OCI-LY7 (cell line): ENCODE results near the gene RSPH1. TPM values are rescaled to one million over a fixed set of nuclear protein-coding genes. Genes with fewer than 3 reads are reported as not detected.

Source experiments
- BruUV-seq: library from RNA; stranded (reverse); fragments of 400-500 nt; replicated peaks from 2 replicates; lab custom pipeline; 2021; lab: Mats Ljungman, UMichigan
- CTCF ChIA-PET: fragments of 300-600 bp; sonication (Branson Sonifier 250); formaldehyde crosslinking; loops from one replicate; lab custom pipeline; 2022; ENCODE audit warnings: antibody characterized with exemption; ENCODE audit not compliant: unreplicated experiment; lab: Charles Lee
- POLR2A ChIA-PET: fragments of 300-600 bp; sonication (Branson Sonifier 250); formaldehyde crosslinking; loops from one replicate; lab custom pipeline; 2022; ENCODE audit warnings: antibody characterized with exemption; lab: Charles Lee
- DNase-seq: peaks from one replicate; pipeline ENCODE4 v3.0.0-alpha.2; 2015; ENCODE audit warnings: low spot score
- H2AFZ ChIP-seq: fragments of 200-600 bp; sonication (generic), shearing (Covaris generic); 2 replicates; pipeline ENCODE4 v1.6.1; 2014; ENCODE audit warnings: mild to moderate bottlenecking, antibody characterized with exemption, low read length, moderate library complexity
- H3K27ac ChIP-seq: fragments of 200-600 bp; sonication (generic); 2 replicates; pipeline ENCODE4 v1.5.1; 2014; ENCODE audit warnings: mixed run types, low read depth, mild to moderate bottlenecking, moderate library complexity, low read length, inconsistent platforms; ENCODE audit not compliant: poor library complexity, severe bottlenecking
- H3K36me3 ChIP-seq: fragments of 200-600 bp; sonication (generic); 2 replicates; pipeline ENCODE4 v1.6.1; 2014; ENCODE audit warnings: mild to moderate bottlenecking, antibody characterized with exemption, low read length, moderate library complexity, mixed read lengths; ENCODE audit not compliant: insufficient read depth
- H3K4me1 ChIP-seq: fragments of 200-600 bp; sonication (generic); 2 replicates; pipeline ENCODE4 v1.5.1; 2014; ENCODE audit warnings: mild to moderate bottlenecking, low read length; ENCODE audit not compliant: insufficient read depth, poor library complexity, severe bottlenecking
- H3K4me2 ChIP-seq: fragments of 200-600 bp; sonication (generic); 2 replicates; pipeline ENCODE4 v1.6.1; 2014; ENCODE audit warnings: mild to moderate bottlenecking, low read length
- H3K4me3 ChIP-seq: fragments of 200-600 bp; sonication (generic); 2 replicates; pipeline ENCODE4 v1.5.1; 2014; ENCODE audit warnings: mild to moderate bottlenecking, low read depth, low read length; ENCODE audit not compliant: poor library complexity, severe bottlenecking
- H3K79me2 ChIP-seq: fragments of 200-600 bp; sonication (generic); 2 replicates; pipeline ENCODE4 v1.6.1; 2016; ENCODE audit warnings: low read depth, mild to moderate bottlenecking, low read length, moderate library complexity, mixed read lengths; ENCODE audit not compliant: insufficient read depth
- H3K9me2 ChIP-seq: fragments of 200-600 bp; sonication (generic); 2 replicates; pipeline ENCODE4 v1.6.1; 2016; ENCODE audit warnings: mild to moderate bottlenecking, low read length, mixed read lengths; ENCODE audit not compliant: insufficient read depth
- H3K9me3 ChIP-seq: fragments of 200-600 bp; sonication (generic); 2 replicates; pipeline ENCODE4 v1.6.1; 2014; ENCODE audit warnings: mild to moderate bottlenecking, mixed run types, low read length, mixed read lengths
- H4K20me1 ChIP-seq: fragments of 200-600 bp; sonication (generic); 2 replicates; pipeline ENCODE4 v1.6.1; 2014; ENCODE audit warnings: mild to moderate bottlenecking, antibody characterized with exemption, low read length, moderate library complexity, mixed read lengths; ENCODE audit not compliant: insufficient read depth
- CTCF ChIP-seq: fragments of 200-600 bp; sonication (generic); conservative IDR thresholded peaks from 2 replicates; pipeline ENCODE4 v1.5.1; 2014; ENCODE audit warnings: mild to moderate bottlenecking, antibody characterized with exemption, low read length, moderate library complexity, mixed read lengths
- EZH2phosphoT487 ChIP-seq: fragments of 200-600 bp; sonication (generic); IDR thresholded peaks from 2 replicates; pipeline ENCODE4 v1.6.1; 2018; ENCODE audit warnings: low read depth, borderline replicate concordance, mild to moderate bottlenecking, mixed run types, antibody characterized with exemption, low read length, moderate library complexity, mixed read lengths
- intact Hi-C: fragments of 100-400 bp; cut with micrococcal nuclease; formaldehyde crosslinking; loops from one replicate; pipeline ENCODE4 v1.10.0; 2022; ENCODE audit not compliant: unreplicated experiment
- total RNA-seq, 2 experiments: library from RNA; depleted of rRNA in 1 of 2; stranded (reverse); fragments of >200 nt in 1 of 2; shearing (Covaris generic) in 1 of 2; gene quantifications; 2 replicates each; pipeline ENCODE4 v1.2.3, GENCODE V29; 2014 to 2022

The RSPH1 gene
- total RNA-seq, 2 experiments from 2014 or later = 1.9 to 2.5 TPM

GRCh38 chr21:42545317-42545716 lies 49.3 kb upstream of the RSPH1 start:
- Histone ChIP-seq H3K36me3 (peaks cover 56% of the 10 kb centered on the region), H3K4me2 (no peak overlapping the region), H3K9me2 (no peaks in the 10 kb centered on the region), H4K20me1 (no peaks in the 10 kb centered on the region), H2AFZ (no peak overlapping the region), H3K9me3 (no peaks in the 10 kb centered on the region), H3K4me1 (no peaks in the 10 kb centered on the region), H3K27ac (no peak overlapping the region), H3K79me2 (no peaks in the 10 kb centered on the region), H3K4me3 (no peak overlapping the region)
- no peak for DNase-seq
- no TSS peak for BruUV-seq
- intact Hi-C loops = no loop called here
- ChIA-PET POLR2A (no interaction called here), CTCF (no interaction called here)
- TF ChIP-seq EZH2phosphoT487 (no peak), CTCF (no peak)

GRCh38 chr21:42544544-42544943 lies 48.5 kb upstream of the RSPH1 start:
- Histone ChIP-seq H2AFZ (no peak overlapping the region), H3K4me1 (no peaks in the 10 kb centered on the region), H3K9me3 (no peaks in the 10 kb centered on the region), H3K4me2 (no peak overlapping the region), H3K4me3 (no peak overlapping the region), H4K20me1 (no peaks in the 10 kb centered on the region), H3K27ac (no peak overlapping the region), H3K9me2 (no peaks in the 10 kb centered on the region), H3K79me2 (no peaks in the 10 kb centered on the region), H3K36me3 (peaks cover 56% of the 10 kb centered on the region)
- TF ChIP-seq EZH2phosphoT487 = no peak
- TF ChIP-seq CTCF = no peak
- intact Hi-C loops = no loop called here
- BruUV-seq = no TSS peak
- DNase-seq = no peak
- ChIA-PET POLR2A (interaction anchor here (1.3 kb wide), 1 partner anchor 17 kb away, joined by 3 read pairs; no protein-coding TSS in a partner anchor), CTCF (no interaction called here)

- H2AFZ ChIP-seq = no peak overlapping the region
- DNase-seq = no peak
- H3K9me2 ChIP-seq = no peaks in the 10 kb centered on the region
- H3K27ac ChIP-seq = no peak overlapping the region
- H4K20me1 ChIP-seq = no peaks in the 10 kb centered on the region
- ChIA-PET CTCF (no interaction called here), POLR2A (interaction anchor here (0.5 to 1.3 kb wide), 2 partner anchors 18 to 45 kb away, joined by 3 read pairs; no protein-coding TSS in a partner anchor)
- no peak overlapping the region for H3K4me3 ChIP-seq
- no peaks in the 10 kb centered on the region for H3K9me3 ChIP-seq
- TF ChIP-seq CTCF = no peak
- no peak for TF ChIP-seq EZH2phosphoT487
- H3K4me1 ChIP-seq = peaks cover 11% of the 10 kb centered on the region
- BruUV-seq = no TSS peak
- intact Hi-C loops = no loop called here
- H3K4me2 ChIP-seq = no peak overlapping the region
- no peaks in the 10 kb centered on the region for H3K79me2 ChIP-seq
- peaks cover 47% of the 10 kb centered on the region for H3K36me3 ChIP-seq
Measured at GRCh38 chr21:42543106-42543847, 47.3 kb upstream of the RSPH1 start.
